ENCODE results near the gene PIP5K1C.
"Not testable (repeated sequence)": the region's sequence is repeated elsewhere in the genome, so short reads cannot be mapped to it uniquely, and the experiment has no call there.

Gene PIP5K1C

GRCh38 chr19:3673506-3674439 is 26.5 kb downstream of the PIP5K1C start:
- no peak for DNase-seq

- DNase-seq: no peak
These were observed 27.3 kb downstream of the PIP5K1C start for GRCh38 chr19:3672993-3673392.

- no peak for DNase-seq
These were observed 27.7 kb downstream of the PIP5K1C start for GRCh38 chr19:3672575-3672948.

- no peak for DNase-seq
These were observed 28.3 kb downstream of the PIP5K1C start for GRCh38 chr19:3671680-3672574.

- DNase-seq: peak; percentile 83
These were observed 29.2 kb downstream of the PIP5K1C start for GRCh38 chr19:3670796-3671679.

- peak; percentile 76 for DNase-seq
These were observed 30.1 kb downstream of the PIP5K1C start for GRCh38 chr19:3669947-3670795.

- no peak for DNase-seq
These were observed 31.0 kb downstream of the PIP5K1C start for GRCh38 chr19:3669082-3669946.

GRCh38 chr19:3668331-3669081 is 31.8 kb downstream of the PIP5K1C start:
- DNase-seq: no peak

- DNase-seq: no peak
These were observed 32.5 kb downstream of the PIP5K1C start for GRCh38 chr19:3667766-3668165.

GRCh38 chr19:3667037-3667638 is 33.1 kb downstream of the PIP5K1C start:
- no peak for DNase-seq

- DNase-seq: not testable (repeated sequence)
These were observed 33.8 kb downstream of the PIP5K1C start for GRCh38 chr19:3666545-3666856.

GRCh38 chr19:3665681-3666544 is 34.4 kb downstream of the PIP5K1C start:
- peak; percentile 85 for DNase-seq

- no peak for DNase-seq
These were observed 35.2 kb downstream of the PIP5K1C start for GRCh38 chr19:3664879-3665642.

GRCh38 chr19:3663838-3664237 is 36.4 kb downstream of the PIP5K1C start:
- no peak for DNase-seq

GRCh38 chr19:3661284-3662238 is 38.7 kb downstream of the PIP5K1C start:
- no peak for DNase-seq

GRCh38 chr19:3660493-3661219 is 39.6 kb downstream of the PIP5K1C start:
- DNase-seq: no peak

Data from right forelimb (tissue), 1 donor.